Measurements from ENCODE around the gene RSKR.
A peak's percentile ranks its signal among the peaks of the same experiment; 100 is the strongest.
"Not testable (repeated sequence)": the region's sequence is repeated elsewhere in the genome, so short reads cannot be mapped to it uniquely, and the experiment has no call there.

Gene RSKR

GRCh38 chr17:28577466-28577824 is 36.5 kb downstream of the RSKR start:
- DNase-seq, result no peak

DNA sequence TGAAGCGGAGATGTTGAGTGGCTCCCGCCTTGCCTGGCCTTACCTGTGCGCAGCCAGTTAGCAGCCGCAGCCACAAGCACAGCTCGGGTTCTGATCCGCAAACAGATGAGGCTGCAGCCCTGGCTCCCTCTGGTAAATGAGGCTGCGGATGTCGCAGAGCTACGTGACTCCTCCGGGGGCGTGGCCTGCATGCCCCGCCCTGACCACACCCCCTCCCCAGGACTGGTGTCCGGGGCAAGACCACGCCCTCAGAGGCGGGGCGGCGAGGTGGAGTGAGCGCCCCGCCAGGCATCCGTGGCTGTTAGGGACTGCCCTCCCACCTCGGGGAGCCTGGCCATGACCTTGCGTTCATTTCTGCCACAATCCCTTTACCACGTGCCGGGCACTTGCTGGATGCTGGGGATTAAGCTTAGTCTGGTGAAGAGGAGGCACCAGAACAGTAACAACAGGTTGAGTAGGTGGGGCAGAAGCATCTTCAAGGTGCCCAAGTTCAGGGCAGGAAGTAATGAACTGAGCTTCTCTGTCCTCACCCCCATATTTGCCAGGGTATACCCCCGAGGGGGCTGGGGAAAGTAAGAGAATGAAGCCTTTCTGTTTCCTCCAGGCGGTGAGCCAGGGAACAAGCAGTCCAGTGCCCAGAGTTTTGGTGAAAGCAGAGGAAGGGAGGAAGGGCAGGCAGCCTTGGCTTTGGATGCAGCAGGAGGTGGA is 37.1 kb downstream of the RSKR start, which contains the start of gene ALDOC:
Gene ALDOC (minus strand): TSS at position 138 of the 708 bp plus-strand sequence. CDS start 1,363 bp downstream, outside the sequence.
- peak; percentile 95 to 99 (median 97) for DNase-seq

GRCh38 chr17:28576016-28576415 is 38.0 kb downstream of the RSKR start:
- DNase-seq, result not testable (repeated sequence)

DNA sequence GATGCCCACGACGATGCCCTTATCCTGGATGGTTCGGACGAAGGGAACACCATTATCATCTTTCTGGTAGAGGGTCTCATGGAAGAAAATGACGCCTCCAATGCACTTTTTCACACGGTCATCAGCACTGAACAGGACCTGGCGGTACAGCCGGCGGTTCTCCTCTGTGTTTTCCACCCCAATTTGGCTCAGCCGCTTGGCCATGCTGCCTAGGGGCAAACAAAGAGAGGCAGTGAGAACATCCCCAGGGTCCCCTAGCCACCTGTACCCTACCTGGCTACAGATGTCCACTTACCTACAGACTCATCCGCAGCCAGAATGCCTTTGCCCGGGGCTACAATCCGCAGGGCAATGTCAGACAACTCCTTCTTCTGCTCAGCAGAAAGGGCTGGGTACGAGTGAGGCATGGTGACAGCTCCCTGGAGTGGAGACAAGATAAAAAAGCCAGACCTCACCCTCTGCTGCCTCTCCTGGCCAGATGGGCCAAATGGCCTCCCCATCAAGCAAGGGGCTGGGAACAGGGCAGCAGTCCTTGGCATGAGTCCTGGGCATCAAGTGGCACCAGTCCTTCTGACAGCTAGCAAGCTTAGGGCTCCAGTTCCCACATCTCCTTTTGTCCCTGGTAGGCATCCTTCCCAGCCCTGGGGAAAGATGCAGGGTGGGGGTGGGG is 38.7 kb downstream of the RSKR start:
- DNase-seq, result no peak

- DNase-seq, result peak in 1 of 5 experiments; percentile 45
Observed at GRCh38 chr17:28574526-28574925, 39.5 kb downstream of the RSKR start.

GRCh38 chr17:28573966-28574480 is 40.0 kb downstream of the RSKR start:
- DNase-seq, result no peak

DNA sequence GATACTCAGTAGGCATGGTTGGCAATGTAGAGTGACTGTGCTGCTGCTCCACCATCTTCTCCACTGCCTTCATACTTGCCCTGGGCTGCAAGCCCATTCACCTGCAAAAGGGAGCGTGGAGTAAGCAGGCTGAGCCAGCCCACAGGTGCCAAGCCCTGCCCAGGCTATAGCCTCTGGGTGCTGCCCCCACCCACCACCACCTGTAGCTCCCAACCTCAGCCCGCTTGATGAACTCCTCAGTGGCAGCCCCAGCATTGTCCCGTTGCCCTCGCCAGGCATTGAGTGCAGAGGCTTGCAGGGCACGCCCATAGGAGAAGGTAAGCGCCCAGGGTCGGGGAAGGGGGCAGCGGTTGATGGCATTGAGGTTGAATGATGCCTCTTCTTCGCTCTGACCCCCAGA is 40.5 kb downstream of the RSKR start:
- no peak for DNase-seq

GRCh38 chr17:28573040-28573380 is 41.0 kb downstream of the RSKR start:
- DNase-seq, result no peak

GRCh38 chr17:28572259-28573039 is 41.5 kb downstream of the RSKR start:
- DNase-seq, result peak in 1 of 5 experiments; percentile 42

DNA sequence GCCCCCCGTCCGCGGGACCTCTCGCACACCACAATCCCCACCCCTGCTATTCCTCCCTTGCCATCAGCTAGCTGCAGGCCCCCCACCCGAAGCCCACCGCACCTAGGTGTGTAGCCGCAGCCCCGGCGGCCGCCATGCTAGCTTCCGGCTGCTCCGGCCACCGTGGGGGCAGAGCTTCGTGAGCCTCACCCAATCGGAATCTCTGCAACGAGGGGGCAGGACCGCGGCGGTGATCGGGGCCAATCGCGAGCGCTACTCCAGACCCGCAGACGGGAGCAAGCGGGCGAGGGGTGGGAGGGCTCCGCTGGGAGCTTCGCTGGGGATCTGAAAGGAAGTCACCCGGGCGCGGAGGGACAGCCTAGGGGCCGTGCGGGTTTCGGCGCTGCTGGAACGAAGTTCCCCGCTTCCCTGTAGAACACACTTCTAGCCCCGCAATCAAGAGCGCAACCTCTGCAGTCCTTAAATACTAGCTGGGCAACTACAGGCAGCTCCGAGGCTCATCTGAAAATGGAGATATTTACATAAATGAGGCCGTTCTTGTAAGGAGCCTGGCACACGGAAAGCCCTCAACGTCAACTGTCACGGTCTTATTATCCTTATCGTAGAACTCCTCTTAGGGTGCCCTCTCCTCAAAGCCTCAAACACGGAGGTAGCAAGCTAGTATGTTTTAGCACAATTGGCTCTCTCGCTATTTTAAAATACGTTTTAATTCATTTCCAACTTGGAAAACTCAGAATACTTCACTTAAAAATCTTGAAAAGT is 42.4 kb downstream of the RSKR start, which contains the start of gene PIGS:
Gene PIGS (minus strand): TSS at position 164 of the 762 bp plus-strand sequence. CDS start 28 bp downstream, at position 136.
- DNase-seq, result peak; percentile 82 to 92 (median 89)

GRCh38 chr17:28570716-28571360 is 43.1 kb downstream of the RSKR start:
- peak; percentile 23 to 62 (median 31) for DNase-seq

DNA sequence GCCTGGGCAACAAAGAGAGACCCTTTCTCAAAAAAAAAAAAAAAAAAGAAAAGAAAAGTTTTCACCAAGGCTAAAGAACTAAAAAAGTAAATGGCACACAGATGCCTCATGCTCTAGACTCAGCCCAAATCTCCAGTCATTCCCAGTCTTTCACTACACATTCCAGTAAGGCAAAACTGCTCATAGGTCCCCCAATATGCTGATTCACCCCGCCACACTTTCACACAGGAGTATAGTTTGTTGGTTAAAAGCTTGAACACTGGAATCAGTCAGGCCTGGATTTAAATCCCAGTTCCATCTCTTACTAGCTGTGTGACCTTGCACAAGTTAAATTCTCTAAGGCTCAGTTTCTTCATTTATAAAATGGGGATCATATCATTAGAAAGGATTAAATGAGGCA is 44.5 kb downstream of the RSKR start:
- no peak for DNase-seq

GRCh38 chr17:28567604-28568003 is 46.4 kb downstream of the RSKR start:
- DNase-seq, result no peak

DNA sequence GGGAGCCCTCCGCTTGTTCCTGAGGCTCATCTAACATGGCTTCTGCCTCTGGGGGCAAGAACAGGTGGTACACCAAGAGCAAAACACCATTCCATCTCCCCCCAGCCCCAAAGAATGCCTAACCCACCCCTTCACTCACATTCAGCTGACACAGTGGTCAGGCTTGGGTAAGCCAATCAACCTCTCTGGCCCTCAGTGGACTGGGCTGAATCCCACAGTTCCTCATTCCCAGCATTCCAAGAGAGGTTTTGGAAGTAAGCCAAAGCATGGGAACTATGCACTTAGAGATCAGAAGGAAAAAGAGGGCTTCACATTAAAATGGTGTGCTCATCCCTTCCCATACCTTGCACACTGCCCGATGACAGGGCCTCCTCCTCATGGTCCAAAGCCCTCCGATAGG is 50.5 kb downstream of the RSKR start:
- no peak for DNase-seq

All from T-helper 2 cell (primary cell).